Ishikawa (cell line): Measurements from ENCODE around the gene PFKFB1.

Source experiments
- CREB1 ChIP-seq: IDR thresholded peaks from 2 replicates; pipeline ENCODE4 v1.6.1; 2012; ENCODE audit warnings: low read depth
- FOXM1 ChIP-seq: IDR thresholded peaks from 2 replicates; pipeline ENCODE4 v1.6.1; 2012; ENCODE audit warnings: low read depth, borderline replicate concordance
- REST ChIP-seq: IDR thresholded peaks from 2 replicates; pipeline ENCODE4 v1.6.1; 2012; ENCODE audit warnings: low read depth, mild to moderate bottlenecking

PFKFB1 gene

DNA sequence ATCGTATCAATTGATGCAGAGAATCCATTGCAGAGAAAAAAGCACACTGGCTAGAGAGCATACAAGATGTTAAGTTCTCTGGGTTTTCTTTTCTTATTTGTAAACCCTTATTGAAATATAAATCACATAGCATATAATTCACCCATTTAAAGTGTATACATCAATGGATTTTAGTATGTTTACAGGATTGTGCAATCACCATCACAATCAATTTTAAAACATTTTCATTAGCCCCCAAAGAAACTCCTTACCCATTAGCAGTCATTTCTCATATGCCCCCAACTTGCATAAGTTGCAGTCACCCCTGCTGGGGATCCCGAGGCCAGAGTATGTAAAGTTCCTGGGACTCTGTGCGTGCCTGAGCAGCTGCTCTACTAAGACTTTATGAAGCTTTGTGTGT, 108.2 kb downstream of the PFKFB1 start:
- TF ChIP-seq FOXM1 (no peak), REST (no peak), CREB1 (no peak)
